Measurements from ENCODE around the gene USP12. TPM values are rescaled to one million over a fixed set of nuclear protein-coding genes. Genes with fewer than 3 reads are reported as not detected.

The USP12 gene
- total RNA-seq, 3 donors from 2014 or later (not counting 1 experiment from before 2014, with no cell fraction given) = 44.3 to 55.3 (median 50.9) TPM

DNA sequence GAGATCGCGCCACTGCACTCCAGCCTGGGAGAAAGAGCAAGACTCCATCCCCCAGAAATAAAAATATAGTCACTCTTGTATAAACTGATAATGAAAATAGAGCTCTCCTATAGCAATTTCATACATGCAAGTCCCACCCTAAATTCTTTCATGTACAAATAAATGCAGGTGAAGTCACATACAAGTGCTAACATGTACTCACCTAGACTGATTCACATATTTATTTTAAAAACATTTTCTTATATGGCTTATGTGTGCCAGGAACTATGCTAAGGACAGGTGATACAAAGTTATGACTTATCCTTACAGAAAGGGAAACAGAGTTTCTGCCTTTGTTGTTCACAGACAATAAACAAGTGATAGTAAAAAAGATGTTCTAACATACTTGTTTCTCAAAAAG lies 32.0 kb downstream of the USP12 start:
- no peaks in the 10 kb centered on the region for H3K9me3 ChIP-seq (ENCODE audit: control insufficient read depth, insufficient read depth, low read length)
- intact Hi-C loops (cut with micrococcal nuclease) = no loop called here
- no peak overlapping the region for H3K4me3 ChIP-seq (ENCODE audit: low read length)
- 100% methylated on average over 1 of the region's 2 CpGs for WGBS (ENCODE audit: insufficient coverage)
- DNase-seq (no peak), ATAC-seq (no peak)
- Mint-ChIP-seq H3K27ac (no peak overlapping the region), H3K4me3 (no peak overlapping the region), H3K36me3 (no peaks in the 10 kb centered on the region), H3K9me3 (no peaks in the 10 kb centered on the region), H3K27me3 (ENCODE audit: low read depth in 2 of 2) (no peaks in the 10 kb centered on the region), H3K4me1 (peaks cover 13 to 24% of the 10 kb centered on the region in 2 donors)
- H3K27me3 ChIP-seq (ENCODE audit: control insufficient read depth, insufficient read depth, low read length) = no peaks in the 10 kb centered on the region
- no peak overlapping the region for H3K27ac ChIP-seq (ENCODE audit: low read length)
- no peaks in the 10 kb centered on the region for H3K36me3 ChIP-seq (ENCODE audit: control insufficient read depth, insufficient read depth, low read length)
- H3K4me1 ChIP-seq (ENCODE audit: control insufficient read depth, insufficient read depth, low read length) = no peaks in the 10 kb centered on the region
- TF ChIP-seq CTCF (IDR thresholded peaks at IDR 0.05) = no peak

- Histone ChIP-seq H3K27me3 (ENCODE audit: control insufficient read depth, insufficient read depth, low read length) (no peaks in the 10 kb centered on the region), H3K4me1 (ENCODE audit: control insufficient read depth, insufficient read depth, low read length) (no peaks in the 10 kb centered on the region), H3K4me3 (ENCODE audit: low read length) (no peak overlapping the region), H3K9me3 (ENCODE audit: control insufficient read depth, insufficient read depth, low read length) (no peaks in the 10 kb centered on the region), H3K27ac (ENCODE audit: low read length) (no peak overlapping the region), H3K36me3 (ENCODE audit: control insufficient read depth, insufficient read depth, low read length) (no peaks in the 10 kb centered on the region)
- H3K36me3 Mint-ChIP-seq = no peaks in the 10 kb centered on the region
- intact Hi-C loops (cut with micrococcal nuclease) = no loop called here
- DNase-seq (no peak), ATAC-seq (no peak)
- TF ChIP-seq CTCF (IDR thresholded peaks at IDR 0.05) = no peak
- peaks cover 11 to 23% of the 10 kb centered on the region in 2 donors for H3K4me1 Mint-ChIP-seq
- 90% methylated on average over 4 of the region's 4 CpGs for WGBS (ENCODE audit: insufficient coverage)
- no peak overlapping the region for H3K4me3 Mint-ChIP-seq
- H3K27ac Mint-ChIP-seq = no peak overlapping the region
- H3K27me3 Mint-ChIP-seq (ENCODE audit: low read depth in 2 of 2) = no peaks in the 10 kb centered on the region
- H3K9me3 Mint-ChIP-seq = no peaks in the 10 kb centered on the region
Measured at GRCh38 chr13:27138457-27139093, 33.0 kb downstream of the USP12 start.

DNA sequence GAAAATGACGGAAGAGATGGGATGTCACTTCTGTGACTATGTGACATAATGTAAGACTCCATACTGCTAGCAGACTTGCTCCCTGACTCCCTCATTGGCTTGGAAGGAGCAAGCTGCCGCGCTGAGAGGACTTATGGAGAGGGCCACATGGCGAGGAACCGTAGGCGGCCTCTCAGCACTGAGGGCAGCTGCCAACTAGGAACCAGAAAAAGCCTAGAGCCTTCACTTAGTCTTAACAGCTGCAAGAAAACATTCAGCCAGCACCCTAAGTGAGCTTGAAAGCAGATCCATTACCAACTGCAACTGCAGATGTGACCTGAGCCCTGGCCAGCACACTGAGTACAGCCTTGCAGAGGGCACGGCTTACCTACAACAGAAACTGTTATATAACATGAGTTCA lies 33.9 kb downstream of the USP12 start:
- no peaks in the 10 kb centered on the region for H3K9me3 ChIP-seq (ENCODE audit: control insufficient read depth, insufficient read depth, low read length)
- Mint-ChIP-seq H3K27ac (no peak overlapping the region), H3K9me3 (no peaks in the 10 kb centered on the region), H3K4me1 (peaks cover 11 to 23% of the 10 kb centered on the region in 2 donors), H3K27me3 (ENCODE audit: low read depth in 2 of 2) (no peaks in the 10 kb centered on the region), H3K4me3 (no peak overlapping the region), H3K36me3 (no peaks in the 10 kb centered on the region)
- intact Hi-C loops (cut with micrococcal nuclease) = no loop called here
- 96% methylated on average over 7 of the region's 7 CpGs for WGBS (ENCODE audit: insufficient coverage)
- H3K27me3 ChIP-seq (ENCODE audit: control insufficient read depth, insufficient read depth, low read length) = no peaks in the 10 kb centered on the region
- H3K36me3 ChIP-seq (ENCODE audit: control insufficient read depth, insufficient read depth, low read length) = no peaks in the 10 kb centered on the region
- no peak for TF ChIP-seq CTCF (IDR thresholded peaks at IDR 0.05)
- no peak for ATAC-seq
- H3K27ac ChIP-seq (ENCODE audit: low read length) = no peak overlapping the region
- no peaks in the 10 kb centered on the region for H3K4me1 ChIP-seq (ENCODE audit: control insufficient read depth, insufficient read depth, low read length)
- DNase-seq = no peak
- H3K4me3 ChIP-seq (ENCODE audit: low read length) = no peak overlapping the region

DNA sequence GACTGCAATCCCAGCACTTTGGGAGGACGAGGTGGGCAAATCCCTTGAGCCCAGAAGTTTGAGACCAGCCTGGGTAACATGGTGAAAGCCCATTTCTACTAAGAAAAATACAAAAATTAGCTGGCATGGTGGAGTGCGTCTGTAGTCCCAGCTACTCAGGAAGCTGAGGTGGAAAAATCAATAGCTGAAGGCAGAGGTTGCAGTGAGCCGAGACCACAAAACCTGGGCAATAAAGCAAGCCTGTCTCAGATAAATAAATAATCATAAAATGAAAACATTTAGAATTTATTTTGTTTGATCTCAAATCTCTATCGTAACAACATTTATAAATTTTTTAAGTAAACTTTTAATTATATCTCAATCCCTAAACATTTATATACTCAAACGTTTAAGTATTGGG lies 36.6 kb downstream of the USP12 start:
- peaks cover 34 to 49% of the 10 kb centered on the region in 2 donors for H3K4me1 Mint-ChIP-seq
- no peak overlapping the region for H3K27ac ChIP-seq (ENCODE audit: low read length)
- no peak overlapping the region for H3K4me3 Mint-ChIP-seq
- H3K9me3 ChIP-seq (ENCODE audit: control insufficient read depth, insufficient read depth, low read length) = peaks cover under 1% of the 10 kb centered on the region
- H3K27ac Mint-ChIP-seq = no peak overlapping the region
- DNase-seq (no peak), ATAC-seq (no peak)
- H3K27me3 Mint-ChIP-seq (ENCODE audit: low read depth in 2 of 2) = no peaks in the 10 kb centered on the region
- no peaks in the 10 kb centered on the region for H3K27me3 ChIP-seq (ENCODE audit: control insufficient read depth, insufficient read depth, low read length)
- no peaks in the 10 kb centered on the region for H3K36me3 ChIP-seq (ENCODE audit: control insufficient read depth, insufficient read depth, low read length)
- no peaks in the 10 kb centered on the region for H3K9me3 Mint-ChIP-seq
- no peaks in the 10 kb centered on the region for H3K36me3 Mint-ChIP-seq
- TF ChIP-seq CTCF (IDR thresholded peaks at IDR 0.05) = no peak
- no peak overlapping the region for H3K4me3 ChIP-seq (ENCODE audit: low read length)
- intact Hi-C loops (cut with micrococcal nuclease) = no loop called here
- WGBS (ENCODE audit: insufficient coverage) = 72% methylated on average over 3 of the region's 5 CpGs
- H3K4me1 ChIP-seq (ENCODE audit: control insufficient read depth, insufficient read depth, low read length) = peaks cover 8% of the 10 kb centered on the region

Data from natural killer cell (primary cell).